HG02885 (cell line): Measurements from ENCODE around the gene CPEB3.

Experiments
- ATAC-seq: cut with Tn5 transposase; IDR thresholded peaks from one replicate; pipeline ENCODE4 v1.9.1; 2021; ENCODE audit warnings: mild to moderate bottlenecking; ENCODE audit not compliant: unreplicated experiment, poor library complexity

CPEB3 gene

DNA sequence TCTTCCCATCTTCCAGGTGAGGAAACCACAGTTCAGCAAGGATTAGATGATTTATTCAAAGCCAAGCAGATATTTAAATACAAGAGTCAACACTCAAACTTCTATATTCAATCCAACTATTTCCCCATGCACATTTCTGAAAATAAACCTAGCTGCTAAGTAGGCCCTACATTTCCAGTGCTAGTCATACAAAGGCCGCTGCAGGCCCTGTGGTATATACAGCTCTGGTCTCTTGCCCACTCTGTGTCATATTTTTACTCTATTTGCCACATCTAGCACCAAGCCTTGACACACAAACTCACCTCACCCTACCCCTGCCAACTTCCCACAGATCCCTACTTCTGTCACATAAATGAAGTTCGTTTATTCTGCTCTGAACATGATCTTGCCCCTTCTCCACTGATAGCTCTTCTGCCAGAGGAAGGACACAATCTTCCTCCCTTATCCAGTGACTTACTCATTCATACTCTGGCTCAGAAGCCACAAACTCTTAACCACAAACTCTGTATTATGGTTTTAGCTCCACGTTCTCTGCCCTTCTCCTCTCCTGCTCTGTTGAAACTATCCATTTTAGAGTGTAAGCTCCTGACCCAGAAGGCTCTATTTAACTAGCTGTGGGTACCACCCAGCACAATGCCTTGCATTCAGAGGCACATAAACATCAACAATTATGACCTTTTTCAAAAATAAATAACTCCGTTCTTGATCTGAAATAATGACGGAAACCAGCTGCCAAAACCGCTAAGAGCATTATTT is 180.7 kb downstream of the CPEB3 start:
- no peak for ATAC-seq

DNA sequence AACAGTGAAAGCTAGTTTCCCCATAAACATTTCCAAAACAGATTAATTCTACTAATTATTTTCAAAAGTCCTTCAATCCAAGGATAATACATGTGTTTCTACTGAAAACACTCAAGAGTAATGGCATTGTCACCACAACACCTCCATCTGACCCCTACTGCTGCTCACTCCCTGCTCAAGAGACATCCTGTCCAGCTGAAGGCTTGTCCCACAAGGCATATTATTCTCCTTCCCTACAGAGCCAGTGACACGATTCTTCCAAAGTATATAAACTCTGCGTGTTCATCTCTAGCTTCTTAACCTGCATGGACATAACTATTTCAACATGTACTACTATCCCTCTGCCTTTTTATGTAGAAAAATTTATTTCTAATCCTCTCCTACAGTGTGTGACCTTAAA is 182.1 kb downstream of the CPEB3 start:
- ATAC-seq = no peak

- no peak for ATAC-seq
Observed at GRCh38 chr10:92108120-92108519, 182.8 kb downstream of the CPEB3 start.

- ATAC-seq = no peak
Observed at GRCh38 chr10:92103376-92104090, 187.3 kb downstream of the CPEB3 start.

DNA sequence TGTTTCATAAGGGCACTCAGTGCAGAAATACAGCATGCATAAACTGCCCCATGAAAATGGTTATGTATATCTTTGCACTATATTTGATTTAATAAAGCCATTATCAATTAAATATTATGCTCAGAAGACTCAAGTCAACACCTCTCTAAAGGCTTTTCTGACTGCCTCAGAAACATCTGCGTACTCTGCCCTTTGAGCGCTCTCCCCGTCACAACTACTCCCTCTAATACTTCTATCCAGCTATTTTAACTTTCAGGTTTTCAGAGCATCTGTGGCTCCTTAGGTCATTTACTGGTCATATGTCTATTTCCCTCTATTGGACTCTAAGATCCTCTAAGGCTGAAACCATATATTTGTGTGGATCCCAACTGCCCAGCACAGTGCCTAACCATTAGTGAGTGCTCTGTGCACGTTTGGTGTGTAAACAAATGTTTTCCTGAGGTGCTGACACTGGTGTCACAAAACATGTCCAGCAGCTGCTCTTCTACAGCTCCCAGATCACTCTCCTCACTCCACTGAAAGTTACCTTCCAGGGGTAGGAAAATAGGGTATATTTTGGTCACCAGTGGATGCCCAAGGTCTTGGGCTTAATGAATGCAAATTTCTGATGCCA is 188.2 kb downstream of the CPEB3 start:
- no peak for ATAC-seq

GRCh38 chr10:92094960-92095359 is 195.9 kb downstream of the CPEB3 start:
- ATAC-seq = no peak

DNA sequence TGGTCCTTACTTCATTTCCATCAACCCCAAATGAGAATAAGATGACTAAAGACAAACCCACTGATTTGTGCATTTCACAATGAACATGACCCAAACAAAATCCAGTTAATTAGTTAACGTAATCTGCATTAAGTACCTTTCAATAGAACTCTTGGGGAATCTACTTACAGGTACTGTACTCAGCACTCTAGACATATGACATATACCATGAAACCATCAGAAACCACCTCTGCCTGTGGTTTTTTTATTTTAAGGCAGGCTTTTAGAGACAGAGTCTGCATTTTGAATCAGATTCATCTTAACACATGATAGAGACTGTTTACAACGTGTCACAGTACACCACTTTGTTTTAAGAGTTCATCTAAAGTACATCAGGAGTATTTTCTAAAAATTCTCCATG is 198.9 kb downstream of the CPEB3 start:
- peak; percentile 63 for ATAC-seq

- ATAC-seq = peak; percentile 95
Observed at GRCh38 chr10:92087750-92088395, 203.0 kb downstream of the CPEB3 start.

- ATAC-seq = no peak
Observed at GRCh38 chr10:92082583-92083280, 208.1 kb downstream of the CPEB3 start.

DNA sequence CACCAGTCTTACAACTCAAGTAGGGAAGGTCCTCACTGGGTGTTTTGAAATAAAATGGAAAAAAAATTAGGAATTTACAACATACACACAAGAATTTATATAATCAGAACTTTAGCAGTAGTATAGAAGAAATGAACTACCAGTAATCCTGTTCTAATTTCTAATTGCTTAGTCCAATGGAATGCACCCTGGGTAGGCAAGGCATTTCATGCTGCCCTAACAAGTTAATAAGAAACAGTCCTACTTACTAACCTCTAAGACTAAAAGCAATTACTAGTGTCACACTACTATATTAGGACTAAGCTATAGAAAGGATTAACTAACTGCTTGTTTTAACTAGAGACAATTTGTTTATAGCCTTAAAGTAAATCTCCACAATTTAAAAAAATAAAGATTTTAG is 209.2 kb downstream of the CPEB3 start:
- no peak for ATAC-seq

DNA sequence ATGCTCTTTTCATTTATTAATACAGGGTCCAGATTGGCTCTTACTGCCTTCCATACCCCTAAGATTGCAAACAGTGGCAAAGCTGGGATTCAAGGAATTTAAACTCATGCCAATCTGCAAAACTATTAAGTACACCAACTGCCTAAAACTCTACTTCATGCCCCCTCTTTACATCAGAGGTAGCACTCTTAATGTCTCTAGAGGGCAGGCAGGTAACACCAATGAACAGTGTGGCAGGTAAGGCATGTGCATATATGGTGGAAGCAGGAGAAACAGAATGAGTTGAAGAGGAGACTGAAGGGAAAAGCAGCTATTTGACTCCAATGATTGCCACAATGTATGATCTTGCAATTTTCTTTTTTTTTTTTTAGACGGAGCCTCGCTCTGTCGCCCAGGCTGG is 210.6 kb downstream of the CPEB3 start:
- no peak for ATAC-seq

GRCh38 chr10:92079003-92079402 is 211.9 kb downstream of the CPEB3 start:
- no peak for ATAC-seq

DNA sequence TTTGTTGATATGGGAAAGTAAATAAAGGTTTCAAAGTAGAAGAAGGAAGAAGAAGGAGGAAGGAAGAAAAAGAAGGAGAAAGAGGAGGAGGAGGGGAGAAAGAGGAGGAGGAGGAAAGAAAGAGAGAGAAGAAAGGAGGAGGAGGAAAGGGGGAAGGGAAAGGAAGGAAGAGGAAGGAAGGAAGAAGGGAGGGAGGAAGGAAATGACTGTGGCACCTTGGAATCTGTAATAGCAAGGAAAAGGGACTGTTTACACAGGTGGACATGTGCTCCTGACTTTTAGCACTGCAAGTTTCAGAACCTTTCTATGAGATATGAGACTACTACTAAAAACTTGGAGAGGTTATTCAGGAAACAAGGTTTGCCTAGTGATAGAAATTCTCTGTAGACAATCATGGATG is 214.2 kb downstream of the CPEB3 start:
- ATAC-seq = no peak

GRCh38 chr10:92075829-92076228 is 215.0 kb downstream of the CPEB3 start:
- no peak for ATAC-seq

DNA sequence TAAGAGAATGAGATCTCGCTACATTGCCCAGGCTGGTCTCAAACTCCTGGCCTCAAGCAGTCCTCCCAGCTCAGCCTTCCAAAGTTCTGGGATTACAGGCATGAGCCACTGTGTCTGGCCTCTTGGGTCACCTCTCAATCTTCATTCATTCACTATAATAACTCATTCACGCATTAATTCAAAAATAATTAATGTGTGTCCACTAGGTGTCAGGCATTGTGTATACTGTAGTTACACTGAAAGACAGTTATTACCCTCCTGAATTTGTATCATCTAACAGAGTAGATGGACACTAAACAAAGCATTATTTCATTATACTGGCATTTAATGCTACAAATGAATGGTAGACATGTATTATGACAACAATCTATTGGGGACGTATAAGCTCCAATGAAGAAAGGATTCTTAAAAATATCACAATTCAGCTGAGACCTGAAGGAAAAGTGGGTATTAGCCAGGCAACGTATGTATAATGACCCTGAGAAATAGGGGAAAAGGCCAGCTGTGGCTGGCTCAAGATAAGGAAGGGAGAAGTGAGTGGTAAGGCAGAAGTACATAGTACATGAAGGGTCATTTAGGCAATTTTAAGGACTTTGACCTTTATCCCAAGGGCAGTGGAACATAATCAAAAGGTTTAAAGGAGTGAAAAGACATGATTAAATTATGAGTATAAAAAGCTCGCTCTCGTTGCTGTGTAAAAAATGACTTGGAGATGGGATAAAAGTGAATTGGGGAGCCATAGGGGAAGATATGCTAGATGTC is 216.6 kb downstream of the CPEB3 start:
- ATAC-seq = no peak

GRCh38 chr10:92068900-92069299 is 222.0 kb downstream of the CPEB3 start:
- no peak for ATAC-seq

- no peak for ATAC-seq
Observed at GRCh38 chr10:92066386-92066785, 224.5 kb downstream of the CPEB3 start.

DNA sequence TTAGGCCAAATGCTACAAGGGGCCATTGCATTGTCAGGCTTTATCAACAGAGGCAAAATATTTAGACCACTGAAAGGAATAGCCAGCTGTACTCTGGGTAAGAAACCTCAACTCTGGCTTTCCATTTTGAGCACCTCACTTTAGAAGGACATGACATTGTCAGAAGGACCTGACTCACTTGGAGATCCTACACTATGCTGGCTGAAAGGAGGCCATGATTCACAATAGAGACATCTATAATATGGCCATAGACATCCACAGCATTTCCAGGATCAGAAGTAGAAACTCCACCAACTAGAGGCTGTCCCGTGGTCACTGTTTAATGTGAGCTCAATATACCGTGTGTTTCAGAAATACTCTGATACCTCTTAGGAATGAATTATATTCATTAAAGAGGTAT is 226.4 kb downstream of the CPEB3 start:
- no peak for ATAC-seq

DNA sequence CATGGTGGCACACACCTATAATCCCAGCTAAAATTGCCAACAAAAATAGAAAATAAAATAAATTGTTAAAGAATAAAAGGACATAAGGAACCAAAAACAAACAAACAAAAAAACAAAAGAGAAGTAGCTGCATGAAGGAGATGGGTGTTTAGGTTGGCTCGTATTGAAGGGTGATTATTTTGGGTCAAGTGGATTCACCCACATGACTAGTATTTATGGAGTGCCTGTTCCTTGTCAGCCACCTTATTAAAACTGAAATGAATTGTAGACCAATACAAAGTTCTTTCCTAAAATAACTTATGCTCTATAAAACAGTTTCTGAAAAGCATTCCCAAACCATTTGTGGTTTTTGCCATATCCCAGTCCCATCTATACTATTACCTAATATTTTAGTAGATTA is 228.6 kb downstream of the CPEB3 start:
- ATAC-seq = no peak

DNA sequence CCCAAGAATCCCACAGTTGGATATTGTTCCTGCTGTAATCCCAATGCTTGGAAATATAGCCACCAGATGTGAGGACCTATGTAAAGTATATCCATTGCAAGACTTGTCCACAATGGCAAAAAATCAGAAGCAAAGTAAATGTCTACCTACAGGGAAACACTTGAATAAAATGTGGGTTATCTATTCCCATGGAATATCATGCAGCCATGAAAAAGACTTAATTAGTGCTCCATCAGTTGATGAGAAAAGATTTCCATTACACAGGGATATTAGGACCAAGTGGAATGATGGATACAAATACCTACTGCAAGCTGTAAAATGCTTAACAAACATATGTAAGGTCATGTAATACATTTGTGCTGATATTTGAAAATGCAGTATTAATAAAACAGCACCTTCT is 236.1 kb downstream of the CPEB3 start:
- no peak for ATAC-seq
